Cardiac muscle cell (in vitro differentiated cells and primary cell): Measurements from ENCODE around the gene PBXIP1. TPM values are rescaled to one million over a fixed set of nuclear protein-coding genes. Genes with fewer than 3 reads are reported as not detected.

ENCODE experiments used
- DNase-seq, 2 donors: peaks; one replicate each; pipeline versions ENCODE4 v3.0.0 to v3.0.0-alpha.2; 2010 to 2017; ENCODE audit warnings: low read depth in 1 of 2, low spot score in 1 of 2
- H3K27ac ChIP-seq: fragments of 200-600 bp; sonication (generic); 2 replicates; pipeline ENCODE4 v1.5.1; 2016
- H3K27me3 ChIP-seq: fragments of 200-600 bp; sonication (generic); 2 replicates; pipeline ENCODE4 v1.6.0; 2016; ENCODE audit warnings: control low read depth
- H3K36me3 ChIP-seq: fragments of 200-600 bp; sonication (generic); 2 replicates; pipeline ENCODE4 v1.5.1; 2016; ENCODE audit warnings: control low read depth
- H3K4me1 ChIP-seq: fragments of 200-600 bp; sonication (generic); 2 replicates; pipeline ENCODE4 v1.8.1; 2017; ENCODE audit warnings: low read depth, mild to moderate bottlenecking, mixed run types
- H3K4me3 ChIP-seq: fragments of 200-600 bp; sonication (generic); 2 replicates; pipeline ENCODE4 v1.5.1; 2016; ENCODE audit warnings: mild to moderate bottlenecking
- H3K9me3 ChIP-seq: fragments of 200-600 bp; sonication (generic); 2 replicates; pipeline ENCODE4 v1.5.1; 2017; ENCODE audit warnings: low read depth, mild to moderate bottlenecking, control low read depth
- CTCF ChIP-seq: IDR thresholded peaks from 2 replicates; pipeline ENCODE4 v1.5.1; 2012; ENCODE audit warnings: low read depth, mild to moderate bottlenecking, low read length
- polyA plus RNA-seq: library from polyadenylated mRNA; unstranded; fragments of >200 nt; fragmentation: Nextera tagmentation; extraction: Ambion mirVana; gene quantifications from 2 replicates; pipeline ENCODE4 v1.2.1, GENCODE V29; 2016
- total RNA-seq: library from RNA; depleted of rRNA; stranded (reverse); fragments of >200 nt; gene quantifications from 2 replicates; pipeline ENCODE4 v1.2.3, GENCODE V29; 2016

PBXIP1 gene
- total and polyA plus RNA-seq, 2 experiments from 2014 or later, result 108 to 161 TPM

GRCh38 chr1:154971341-154971998, 15.6 kb upstream of the PBXIP1 start:
- TF ChIP-seq CTCF, result no peak
- Histone ChIP-seq H3K27ac (peak overlapping the region; percentile 98), H3K9me3 (no peaks in the 10 kb centered on the region), H3K4me3 (no peak overlapping the region), H3K36me3 (peaks cover 11% of the 10 kb centered on the region), H3K4me1 (peaks cover 38% of the 10 kb centered on the region), H3K27me3 (no peaks in the 10 kb centered on the region)
- no peak for DNase-seq

- no peak for TF ChIP-seq CTCF
- Histone ChIP-seq H3K27ac (peak within 1 kb of the TSS; percentile 98), H3K27me3 (no peaks in the 10 kb centered on the region), H3K4me3 (peak within 1 kb of the TSS; percentile 17), H3K36me3 (peaks cover 12% of the 10 kb centered on the region), H3K4me1 (peaks cover 31% of the 10 kb centered on the region), H3K9me3 (no peaks in the 10 kb centered on the region)
- peak; percentile 87 to 97 for DNase-seq
Measured at GRCh38 chr1:154970631-154971340, 14.9 kb upstream of the PBXIP1 start, which contains the start of gene SHC1. SHC1 (minus strand) TSS chr1:154970747; CDS start chr1:154970526, 221 bp downstream.

DNA sequence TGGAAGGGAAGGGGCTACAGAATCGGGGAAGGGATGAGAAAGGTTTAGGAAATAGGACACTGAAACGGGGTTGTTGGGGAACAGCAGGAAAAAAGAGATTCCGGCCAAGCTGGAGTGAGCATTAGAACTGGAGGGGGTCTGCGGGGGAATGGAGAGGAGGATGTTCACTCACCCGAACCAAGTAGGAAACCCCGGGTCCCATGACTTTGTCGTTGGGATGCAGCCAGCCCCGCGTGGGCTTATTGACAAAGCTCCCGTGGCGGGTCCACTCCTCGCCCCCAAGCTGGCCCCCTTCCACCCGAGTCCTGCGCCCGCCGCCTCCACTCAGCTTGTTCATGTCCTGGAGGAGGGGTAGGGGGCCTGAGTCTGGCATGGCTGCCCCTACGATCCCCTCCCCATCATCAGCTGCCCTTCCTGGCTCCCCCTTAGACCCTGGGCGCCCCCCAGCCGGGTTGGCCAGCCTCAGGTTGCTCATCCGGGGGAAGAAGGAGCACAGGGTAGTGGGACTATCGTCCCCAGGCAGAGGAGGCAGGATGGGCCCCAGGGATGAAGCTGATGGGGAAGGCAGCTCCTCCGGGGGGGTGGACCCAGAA, 14.1 kb upstream of the PBXIP1 start:
- no peaks in the 10 kb centered on the region for H3K9me3 ChIP-seq
- no peaks in the 10 kb centered on the region for H3K27me3 ChIP-seq
- H3K4me1 ChIP-seq, result peaks cover 30% of the 10 kb centered on the region
- DNase-seq, result no peak
- H3K36me3 ChIP-seq, result peaks cover 12% of the 10 kb centered on the region
- TF ChIP-seq CTCF, result no peak
- H3K27ac ChIP-seq, result no peak overlapping the region
- H3K4me3 ChIP-seq, result peak overlapping the region; percentile 17

- H3K4me1 ChIP-seq, result peaks cover 30% of the 10 kb centered on the region
- TF ChIP-seq CTCF, result no peak
Measured at GRCh38 chr1:154969246-154969645, 13.3 kb upstream of the PBXIP1 start.

DNA sequence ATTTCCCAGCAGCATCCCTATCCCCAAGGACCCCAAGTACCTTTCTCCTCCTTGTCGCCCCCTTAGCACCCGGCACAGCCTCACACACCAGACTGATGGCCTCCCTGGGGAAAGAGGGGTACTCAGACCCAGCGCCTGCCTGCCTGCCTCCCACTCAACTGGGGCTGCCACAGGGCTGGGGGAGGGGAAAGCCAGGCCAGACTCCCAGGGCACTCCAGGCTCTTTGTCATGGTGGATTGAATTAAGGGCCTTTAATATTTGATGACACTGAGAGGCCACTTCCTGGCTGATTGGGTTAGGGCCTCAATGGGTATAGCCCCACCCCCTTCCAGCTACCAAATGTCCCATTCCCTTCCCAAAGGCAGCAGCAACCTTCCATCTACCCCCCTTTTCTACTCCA, 12.8 kb upstream of the PBXIP1 start:
- peaks cover 12% of the 10 kb centered on the region for H3K36me3 ChIP-seq
- no peak for TF ChIP-seq CTCF
- H3K27me3 ChIP-seq, result no peaks in the 10 kb centered on the region
- peaks cover 30% of the 10 kb centered on the region for H3K4me1 ChIP-seq
- peak overlapping the region; percentile 3 for H3K27ac ChIP-seq
- DNase-seq, result no peak
- H3K4me3 ChIP-seq, result no peak overlapping the region
- H3K9me3 ChIP-seq, result no peaks in the 10 kb centered on the region

More at GRCh38 chr1:154969246-154969645, 13.3 kb upstream of the PBXIP1 start:
- no peak overlapping the region for H3K27ac ChIP-seq
- peaks cover 12% of the 10 kb centered on the region for H3K36me3 ChIP-seq
- no peaks in the 10 kb centered on the region for H3K27me3 ChIP-seq
- H3K4me3 ChIP-seq, result no peak overlapping the region
- H3K9me3 ChIP-seq, result no peaks in the 10 kb centered on the region
- DNase-seq, result no peak
